ENCODE results near the gene TWNK.

TWNK gene

DNA sequence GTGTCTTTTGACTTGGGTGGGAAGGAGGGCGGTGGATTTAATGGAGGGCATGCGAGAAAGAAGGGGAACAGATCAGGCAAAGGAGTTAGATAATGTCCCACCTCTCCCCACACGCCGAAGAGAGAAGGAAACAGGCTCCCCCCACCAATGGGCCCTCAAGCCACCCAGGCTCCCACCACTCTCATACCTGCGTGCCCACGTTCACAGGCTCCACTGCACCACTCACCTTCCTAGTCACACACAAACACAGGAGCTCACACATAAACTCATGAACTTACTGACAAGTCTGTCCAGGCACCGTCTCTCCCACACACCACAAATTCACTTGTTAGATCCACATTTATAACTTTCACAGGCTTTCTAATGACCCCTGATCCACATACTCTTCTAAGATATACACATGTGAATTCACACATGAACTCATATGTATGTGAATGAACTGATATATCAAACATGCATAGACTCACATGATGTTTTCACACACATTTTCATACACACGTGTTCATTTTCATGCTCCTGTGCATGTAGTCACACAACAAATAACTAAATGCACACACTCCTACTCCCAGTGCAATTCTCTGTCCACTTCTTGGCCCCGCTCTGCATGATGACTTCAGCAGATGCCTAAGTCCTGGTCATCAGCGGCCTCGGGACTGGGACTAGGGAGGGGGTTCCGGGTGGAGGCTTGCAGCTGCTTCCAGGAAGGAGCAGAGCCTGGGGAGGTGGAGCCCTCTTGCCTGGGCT, 13.7 kb downstream of the TWNK start:
- H3K4me3 ChIP-seq (ENCODE audit: low read depth, low read length): peak overlapping the region; percentile 15
- TF ChIP-seq, protein P1, sequence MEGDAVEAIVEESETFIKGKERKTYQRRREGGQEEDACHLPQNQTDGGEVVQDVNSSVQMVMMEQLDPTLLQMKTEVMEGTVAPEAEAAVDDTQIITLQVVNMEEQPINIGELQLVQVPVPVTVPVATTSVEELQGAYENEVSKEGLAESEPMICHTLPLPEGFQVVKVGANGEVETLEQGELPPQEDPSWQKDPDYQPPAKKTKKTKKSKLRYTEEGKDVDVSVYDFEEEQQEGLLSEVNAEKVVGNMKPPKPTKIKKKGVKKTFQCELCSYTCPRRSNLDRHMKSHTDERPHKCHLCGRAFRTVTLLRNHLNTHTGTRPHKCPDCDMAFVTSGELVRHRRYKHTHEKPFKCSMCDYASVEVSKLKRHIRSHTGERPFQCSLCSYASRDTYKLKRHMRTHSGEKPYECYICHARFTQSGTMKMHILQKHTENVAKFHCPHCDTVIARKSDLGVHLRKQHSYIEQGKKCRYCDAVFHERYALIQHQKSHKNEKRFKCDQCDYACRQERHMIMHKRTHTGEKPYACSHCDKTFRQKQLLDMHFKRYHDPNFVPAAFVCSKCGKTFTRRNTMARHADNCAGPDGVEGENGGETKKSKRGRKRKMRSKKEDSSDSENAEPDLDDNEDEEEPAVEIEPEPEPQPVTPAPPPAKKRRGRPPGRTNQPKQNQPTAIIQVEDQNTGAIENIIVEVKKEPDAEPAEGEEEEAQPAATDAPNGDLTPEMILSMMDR (IDR thresholded peaks at IDR 0.05; ENCODE audit: borderline replicate concordance, insufficient read depth, low read depth, low read length): no peak

DNA sequence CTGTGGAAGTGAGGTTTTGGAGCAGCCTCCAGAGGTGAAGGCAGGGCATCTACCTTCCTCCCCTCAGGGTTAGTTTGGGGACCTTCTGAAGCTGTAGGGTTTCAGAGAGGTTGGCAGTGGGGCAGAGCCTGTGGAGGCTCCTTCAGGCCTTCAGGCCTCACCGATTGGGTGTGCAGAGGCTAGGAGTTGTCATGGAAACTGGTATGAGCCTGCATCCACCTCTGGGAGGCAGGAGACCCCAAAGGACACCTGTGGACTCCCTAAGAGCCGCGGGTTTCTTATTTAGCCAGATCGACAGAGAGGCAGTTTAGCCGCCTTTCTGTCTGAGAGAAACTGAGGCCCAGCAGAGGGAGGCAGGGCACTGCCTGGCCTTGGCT, 14.3 kb downstream of the TWNK start:
- no peak overlapping the region for H3K4me3 ChIP-seq (ENCODE audit: low read depth, low read length)

DNA sequence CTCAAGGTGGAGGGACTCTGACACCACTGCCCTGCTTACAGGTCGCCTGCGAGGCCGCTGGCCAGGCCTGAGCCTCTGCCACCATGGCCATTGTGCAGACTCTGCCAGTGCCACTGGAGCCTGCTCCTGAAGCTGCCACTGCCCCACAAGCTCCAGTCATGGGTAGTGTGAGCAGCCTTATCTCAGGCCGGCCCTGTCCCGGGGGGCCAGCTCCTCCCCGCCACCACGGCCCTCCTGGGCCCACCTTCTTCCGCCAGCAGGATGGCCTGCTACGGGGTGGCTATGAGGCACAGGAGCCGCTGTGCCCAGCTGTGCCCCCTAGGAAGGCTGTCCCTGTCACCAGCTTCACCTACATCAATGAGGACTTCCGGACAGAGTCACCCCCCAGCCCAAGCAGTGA, 15.1 kb downstream of the TWNK start:
- TF ChIP-seq, protein P1 (IDR thresholded peaks at IDR 0.05; ENCODE audit: borderline replicate concordance, insufficient read depth, low read depth, low read length): no peak
- H3K4me3 ChIP-seq (ENCODE audit: low read depth, low read length): no peak overlapping the region

More for the DNA sequence above, 14.3 kb downstream of the TWNK start:
- TF ChIP-seq, protein P1 (IDR thresholded peaks at IDR 0.05; ENCODE audit: borderline replicate concordance, insufficient read depth, low read depth, low read length): no peak

DNA sequence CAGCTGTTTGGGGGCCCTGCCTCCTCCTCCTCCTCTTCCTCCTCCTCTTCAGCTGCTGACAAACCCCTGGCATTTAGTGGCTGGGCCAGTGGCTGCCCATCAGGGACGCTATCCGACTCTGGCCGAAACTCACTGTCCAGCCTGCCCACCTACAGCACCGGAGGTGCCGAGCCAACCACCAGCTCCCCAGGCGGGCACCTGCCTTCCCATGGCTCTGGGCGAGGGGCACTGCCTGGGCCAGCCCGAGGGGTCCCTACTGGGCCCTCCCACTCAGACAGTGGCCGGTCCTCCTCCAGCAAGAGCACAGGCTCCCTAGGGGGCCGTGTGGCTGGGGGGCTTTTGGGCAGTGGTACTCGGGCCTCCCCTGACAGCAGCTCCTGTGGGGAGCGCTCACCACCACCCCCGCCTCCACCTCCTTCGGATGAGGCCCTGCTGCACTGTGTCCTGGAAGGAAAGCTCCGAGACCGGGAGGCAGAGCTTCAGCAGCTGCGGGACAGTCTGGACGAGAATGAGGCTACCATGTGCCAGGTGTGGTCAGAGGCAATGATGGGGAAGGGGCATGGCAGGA, 16.4 kb downstream of the TWNK start:
- no peak overlapping the region for H3K4me3 ChIP-seq (ENCODE audit: low read depth, low read length)
- TF ChIP-seq, protein P1 (IDR thresholded peaks at IDR 0.05; ENCODE audit: borderline replicate concordance, insufficient read depth, low read depth, low read length): no peak

DNA sequence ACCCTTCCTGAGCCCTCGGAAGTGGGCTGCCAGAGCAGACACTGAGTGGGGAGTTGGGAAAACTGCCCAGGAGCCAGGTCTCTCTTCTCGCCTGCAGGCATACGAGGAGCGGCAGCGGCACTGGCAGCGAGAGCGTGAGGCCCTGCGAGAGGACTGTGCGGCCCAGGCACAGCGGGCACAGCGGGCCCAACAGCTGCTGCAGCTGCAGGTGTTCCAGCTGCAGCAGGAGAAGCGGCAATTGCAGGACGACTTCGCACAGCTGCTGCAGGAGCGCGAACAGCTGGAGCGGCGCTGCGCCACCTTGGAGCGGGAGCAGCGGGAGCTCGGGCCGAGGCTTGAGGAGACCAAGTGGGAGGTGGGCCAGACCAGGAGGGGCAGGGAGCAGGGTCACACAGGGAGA, 18.0 kb downstream of the TWNK start:
- TF ChIP-seq, protein P1 (IDR thresholded peaks at IDR 0.05; ENCODE audit: borderline replicate concordance, insufficient read depth, low read depth, low read length): no peak
- no peak overlapping the region for H3K4me3 ChIP-seq (ENCODE audit: low read depth, low read length)

DNA sequence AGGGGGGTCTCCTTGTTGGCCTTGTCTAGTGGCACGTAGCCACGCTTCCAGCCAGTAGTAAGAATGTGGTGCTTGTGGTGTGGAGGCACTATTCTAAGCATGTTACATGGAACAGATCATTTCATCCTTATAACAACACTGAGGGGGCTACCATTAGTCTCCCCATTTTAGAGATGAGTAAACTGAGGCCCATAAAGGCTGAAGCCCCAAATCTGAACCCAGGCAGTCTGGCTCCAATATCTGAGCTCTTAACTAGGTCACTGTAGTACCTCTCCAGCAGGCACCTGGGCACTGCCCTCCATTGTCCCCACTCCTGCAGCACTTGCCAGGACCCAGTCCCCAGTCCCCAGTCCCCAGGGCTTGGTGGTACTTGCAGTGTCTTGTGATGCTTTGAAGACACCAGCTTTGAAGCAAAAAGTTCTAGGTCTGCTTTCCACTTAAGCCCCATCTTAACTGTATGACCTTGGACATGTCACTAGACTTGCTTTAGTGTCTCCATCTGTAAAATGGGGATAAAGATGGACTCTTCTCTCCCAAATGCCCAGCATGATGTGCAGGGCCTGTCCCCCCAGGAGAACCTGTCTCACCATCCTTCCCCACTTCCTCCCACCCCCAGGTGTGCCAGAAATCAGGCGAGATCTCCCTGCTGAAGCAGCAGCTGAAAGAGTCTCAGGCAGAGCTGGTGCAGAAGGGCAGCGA, 18.7 kb downstream of the TWNK start:
- TF ChIP-seq, protein P1 (IDR thresholded peaks at IDR 0.05; ENCODE audit: borderline replicate concordance, insufficient read depth, low read depth, low read length): no peak
- no peak overlapping the region for H3K4me3 ChIP-seq (ENCODE audit: low read depth, low read length)
